ENCODE results near the gene CHAMP1.
"Not testable (repeated sequence)": the region's sequence is repeated elsewhere in the genome, so short reads cannot be mapped to it uniquely, and the experiment has no call there.

DNA sequence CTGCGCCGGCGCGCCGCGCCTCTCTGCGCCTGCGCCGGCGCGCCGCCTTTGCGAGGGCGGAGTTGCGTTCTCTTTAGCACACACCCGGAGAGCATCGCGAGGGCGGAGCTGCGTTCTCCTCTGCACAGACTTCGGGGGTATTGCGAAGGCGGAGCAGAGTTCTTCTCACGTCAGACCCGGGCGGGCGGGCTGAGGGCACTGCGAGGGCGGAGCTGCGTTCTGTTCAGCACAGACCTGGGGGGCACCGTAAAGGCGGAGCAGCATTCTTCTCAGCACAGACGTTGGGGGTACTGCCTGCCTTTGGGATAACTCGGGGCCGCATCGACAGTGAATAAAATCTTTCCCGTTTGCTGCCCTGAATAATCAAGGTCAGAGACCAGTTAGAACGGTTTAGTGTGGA is 39.1 kb downstream of the CHAMP1 start:
- not testable (repeated sequence) for TF ChIP-seq CTCF (IDR thresholded peaks at IDR 0.05; ENCODE audit: low read depth, low read length); EZH2phosphoT487 (IDR thresholded peaks at IDR 0.05; ENCODE audit: low read depth)

Data from OCI-LY3 (cell line).